ENCODE data around the gene BCL2L2. TPM values are rescaled to one million over a fixed set of nuclear protein-coding genes. Genes with fewer than 3 reads are reported as not detected.

Gene BCL2L2
- total and polyA plus RNA-seq, 10 of the 15 experiments (the other 5 are each of a cell fraction or from before 2014, with no cell fraction given), result 1.4 to 14.7 (median 7.1) TPM

DNA sequence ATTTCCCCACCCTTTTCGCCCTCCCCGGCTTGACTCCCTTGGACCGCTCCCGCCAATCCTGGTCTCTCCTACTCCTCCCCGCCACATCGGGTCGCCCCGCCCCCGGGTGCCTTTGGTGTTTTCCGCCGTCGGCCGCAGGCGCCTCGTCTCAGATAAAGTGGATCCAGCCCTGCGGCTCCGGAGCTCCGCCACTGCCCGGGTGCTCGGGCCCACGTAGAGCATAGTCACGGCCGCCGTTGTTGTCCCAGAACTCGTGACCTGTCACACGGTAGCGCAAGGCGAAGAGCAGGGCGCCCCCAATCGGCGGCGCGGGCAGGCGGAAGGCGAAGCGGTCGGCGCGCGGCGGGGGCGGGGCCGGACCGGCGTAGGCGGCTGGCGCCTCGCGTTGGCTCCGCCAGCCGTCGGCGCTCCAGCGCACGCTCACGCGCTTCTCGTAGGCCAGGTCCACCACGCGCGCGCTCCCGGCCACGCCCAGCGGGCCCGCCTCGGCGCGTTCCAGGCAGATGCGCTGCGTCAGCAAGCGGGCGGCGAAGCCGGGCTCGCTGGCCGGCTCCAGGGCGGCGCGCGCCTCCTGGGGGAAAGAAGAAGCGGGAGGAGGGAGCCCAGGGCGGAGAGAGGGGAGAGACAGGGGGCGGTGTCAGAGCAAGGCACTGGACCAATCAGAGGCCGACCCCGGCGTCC, 5.2 kb upstream of the BCL2L2 start (continued):
- TF ChIP-seq, protein P1, sequence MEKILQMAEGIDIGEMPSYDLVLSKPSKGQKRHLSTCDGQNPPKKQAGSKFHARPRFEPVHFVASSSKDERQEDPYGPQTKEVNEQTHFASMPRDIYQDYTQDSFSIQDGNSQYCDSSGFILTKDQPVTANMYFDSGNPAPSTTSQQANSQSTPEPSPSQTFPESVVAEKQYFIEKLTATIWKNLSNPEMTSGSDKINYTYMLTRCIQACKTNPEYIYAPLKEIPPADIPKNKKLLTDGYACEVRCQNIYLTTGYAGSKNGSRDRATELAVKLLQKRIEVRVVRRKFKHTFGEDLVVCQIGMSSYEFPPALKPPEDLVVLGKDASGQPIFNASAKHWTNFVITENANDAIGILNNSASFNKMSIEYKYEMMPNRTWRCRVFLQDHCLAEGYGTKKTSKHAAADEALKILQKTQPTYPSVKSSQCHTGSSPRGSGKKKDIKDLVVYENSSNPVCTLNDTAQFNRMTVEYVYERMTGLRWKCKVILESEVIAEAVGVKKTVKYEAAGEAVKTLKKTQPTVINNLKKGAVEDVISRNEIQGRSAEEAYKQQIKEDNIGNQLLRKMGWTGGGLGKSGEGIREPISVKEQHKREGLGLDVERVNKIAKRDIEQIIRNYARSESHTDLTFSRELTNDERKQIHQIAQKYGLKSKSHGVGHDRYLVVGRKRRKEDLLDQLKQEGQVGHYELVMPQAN (conservative IDR thresholded peaks at IDR 0.05), result peak; percentile 83
- no peak for TF ChIP-seq SMAD1 (IDR thresholded peaks at IDR 0.05; ENCODE audit: low read depth, partially characterized antibody)
- TF ChIP-seq IRF4 (IDR thresholded peaks at IDR 0.05; ENCODE audit: low read depth, low read length), result no peak
- TF ChIP-seq NFYB (IDR thresholded peaks at IDR 0.05; ENCODE audit: insufficient read depth, low read depth, low read length), result 0 out of 2 replicates have a peak, but pooled peaks have one; percentile 60
- TF ChIP-seq ZNF24 (IDR thresholded peaks at IDR 0.05), result peak; percentile 40; the same call in 1 of the 2 replicates
- no peak for TF ChIP-seq MYB (IDR thresholded peaks at IDR 0.05; ENCODE audit: borderline replicate concordance, low read depth, low read length)
- TF ChIP-seq, protein P2, sequence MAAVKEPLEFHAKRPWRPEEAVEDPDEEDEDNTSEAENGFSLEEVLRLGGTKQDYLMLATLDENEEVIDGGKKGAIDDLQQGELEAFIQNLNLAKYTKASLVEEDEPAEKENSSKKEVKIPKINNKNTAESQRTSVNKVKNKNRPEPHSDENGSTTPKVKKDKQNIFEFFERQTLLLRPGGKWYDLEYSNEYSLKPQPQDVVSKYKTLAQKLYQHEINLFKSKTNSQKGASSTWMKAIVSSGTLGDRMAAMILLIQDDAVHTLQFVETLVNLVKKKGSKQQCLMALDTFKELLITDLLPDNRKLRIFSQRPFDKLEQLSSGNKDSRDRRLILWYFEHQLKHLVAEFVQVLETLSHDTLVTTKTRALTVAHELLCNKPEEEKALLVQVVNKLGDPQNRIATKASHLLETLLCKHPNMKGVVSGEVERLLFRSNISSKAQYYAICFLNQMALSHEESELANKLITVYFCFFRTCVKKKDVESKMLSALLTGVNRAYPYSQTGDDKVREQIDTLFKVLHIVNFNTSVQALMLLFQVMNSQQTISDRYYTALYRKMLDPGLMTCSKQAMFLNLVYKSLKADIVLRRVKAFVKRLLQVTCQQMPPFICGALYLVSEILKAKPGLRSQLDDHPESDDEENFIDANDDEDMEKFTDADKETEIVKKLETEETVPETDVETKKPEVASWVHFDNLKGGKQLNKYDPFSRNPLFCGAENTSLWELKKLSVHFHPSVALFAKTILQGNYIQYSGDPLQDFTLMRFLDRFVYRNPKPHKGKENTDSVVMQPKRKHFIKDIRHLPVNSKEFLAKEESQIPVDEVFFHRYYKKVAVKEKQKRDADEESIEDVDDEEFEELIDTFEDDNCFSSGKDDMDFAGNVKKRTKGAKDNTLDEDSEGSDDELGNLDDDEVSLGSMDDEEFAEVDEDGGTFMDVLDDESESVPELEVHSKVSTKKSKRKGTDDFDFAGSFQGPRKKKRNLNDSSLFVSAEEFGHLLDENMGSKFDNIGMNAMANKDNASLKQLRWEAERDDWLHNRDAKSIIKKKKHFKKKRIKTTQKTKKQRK (IDR thresholded peaks at IDR 0.05; ENCODE audit: low read depth, low read length), result no peak
- TF ChIP-seq, protein P3, sequence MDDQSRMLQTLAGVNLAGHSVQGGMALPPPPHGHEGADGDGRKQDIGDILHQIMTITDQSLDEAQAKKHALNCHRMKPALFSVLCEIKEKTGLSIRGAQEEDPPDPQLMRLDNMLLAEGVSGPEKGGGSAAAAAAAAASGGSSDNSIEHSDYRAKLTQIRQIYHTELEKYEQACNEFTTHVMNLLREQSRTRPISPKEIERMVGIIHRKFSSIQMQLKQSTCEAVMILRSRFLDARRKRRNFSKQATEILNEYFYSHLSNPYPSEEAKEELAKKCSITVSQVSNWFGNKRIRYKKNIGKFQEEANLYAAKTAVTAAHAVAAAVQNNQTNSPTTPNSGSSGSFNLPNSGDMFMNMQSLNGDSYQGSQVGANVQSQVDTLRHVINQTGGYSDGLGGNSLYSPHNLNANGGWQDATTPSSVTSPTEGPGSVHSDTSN (IDR thresholded peaks at IDR 0.05; ENCODE audit: insufficient replicate concordance, low read depth, low read length), result peak; percentile 24
- TF ChIP-seq YBX1 (IDR thresholded peaks at IDR 0.05), result no peak
- TF ChIP-seq POLR2A (IDR thresholded peaks at IDR 0.05; ENCODE audit: low read depth, low read length), result peak; percentile 78
- peak; percentile 55; the same call in 1 of the 2 replicates for TF ChIP-seq PML (IDR thresholded peaks at IDR 0.05; ENCODE audit: low read length)
- no peak for TF ChIP-seq TARDBP (IDR thresholded peaks at IDR 0.05; ENCODE audit: borderline replicate concordance)
- TF ChIP-seq CBX5 (IDR thresholded peaks at IDR 0.05; ENCODE audit: low read depth), result no peak
- TF ChIP-seq, protein P4, sequence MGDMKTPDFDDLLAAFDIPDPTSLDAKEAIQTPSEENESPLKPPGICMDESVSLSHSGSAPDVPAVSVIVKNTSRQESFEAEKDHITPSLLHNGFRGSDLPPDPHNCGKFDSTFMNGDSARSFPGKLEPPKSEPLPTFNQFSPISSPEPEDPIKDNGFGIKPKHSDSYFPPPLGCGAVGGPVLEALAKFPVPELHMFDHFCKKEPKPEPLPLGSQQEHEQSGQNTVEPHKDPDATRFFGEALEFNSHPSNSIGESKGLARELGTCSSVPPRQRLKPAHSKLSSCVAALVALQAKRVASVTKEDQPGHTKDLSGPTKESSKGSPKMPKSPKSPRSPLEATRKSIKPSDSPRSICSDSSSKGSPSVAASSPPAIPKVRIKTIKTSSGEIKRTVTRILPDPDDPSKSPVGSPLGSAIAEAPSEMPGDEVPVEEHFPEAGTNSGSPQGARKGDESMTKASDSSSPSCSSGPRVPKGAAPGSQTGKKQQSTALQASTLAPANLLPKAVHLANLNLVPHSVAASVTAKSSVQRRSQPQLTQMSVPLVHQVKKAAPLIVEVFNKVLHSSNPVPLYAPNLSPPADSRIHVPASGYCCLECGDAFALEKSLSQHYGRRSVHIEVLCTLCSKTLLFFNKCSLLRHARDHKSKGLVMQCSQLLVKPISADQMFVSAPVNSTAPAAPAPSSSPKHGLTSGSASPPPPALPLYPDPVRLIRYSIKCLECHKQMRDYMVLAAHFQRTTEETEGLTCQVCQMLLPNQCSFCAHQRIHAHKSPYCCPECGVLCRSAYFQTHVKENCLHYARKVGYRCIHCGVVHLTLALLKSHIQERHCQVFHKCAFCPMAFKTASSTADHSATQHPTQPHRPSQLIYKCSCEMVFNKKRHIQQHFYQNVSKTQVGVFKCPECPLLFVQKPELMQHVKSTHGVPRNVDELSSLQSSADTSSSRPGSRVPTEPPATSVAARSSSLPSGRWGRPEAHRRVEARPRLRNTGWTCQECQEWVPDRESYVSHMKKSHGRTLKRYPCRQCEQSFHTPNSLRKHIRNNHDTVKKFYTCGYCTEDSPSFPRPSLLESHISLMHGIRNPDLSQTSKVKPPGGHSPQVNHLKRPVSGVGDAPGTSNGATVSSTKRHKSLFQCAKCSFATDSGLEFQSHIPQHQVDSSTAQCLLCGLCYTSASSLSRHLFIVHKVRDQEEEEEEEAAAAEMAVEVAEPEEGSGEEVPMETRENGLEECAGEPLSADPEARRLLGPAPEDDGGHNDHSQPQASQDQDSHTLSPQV (IDR thresholded peaks at IDR 0.05), result 0 out of 2 replicates have a peak, but pooled peaks have one; percentile 48
- TF ChIP-seq, protein P5, sequence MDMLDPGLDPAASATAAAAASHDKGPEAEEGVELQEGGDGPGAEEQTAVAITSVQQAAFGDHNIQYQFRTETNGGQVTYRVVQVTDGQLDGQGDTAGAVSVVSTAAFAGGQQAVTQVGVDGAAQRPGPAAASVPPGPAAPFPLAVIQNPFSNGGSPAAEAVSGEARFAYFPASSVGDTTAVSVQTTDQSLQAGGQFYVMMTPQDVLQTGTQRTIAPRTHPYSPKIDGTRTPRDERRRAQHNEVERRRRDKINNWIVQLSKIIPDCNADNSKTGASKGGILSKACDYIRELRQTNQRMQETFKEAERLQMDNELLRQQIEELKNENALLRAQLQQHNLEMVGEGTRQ (IDR thresholded peaks at IDR 0.05; ENCODE audit: borderline replicate concordance, low read depth, low read length), result peak; percentile 38
- peak; percentile 39; a peak in 1 of 4 replicates for TF ChIP-seq EP300 (IDR thresholded peaks at IDR 0.05; ENCODE audit: borderline replicate concordance in 1 of 2, control insufficient read depth in 1 of 2, low read depth in 2 of 2, low read length in 2 of 2)
- no peak for TF ChIP-seq SMC3 (IDR thresholded peaks at IDR 0.05; ENCODE audit: borderline replicate concordance, low read length)
- peak; percentile 78 for TF ChIP-seq RAD51 (IDR thresholded peaks at IDR 0.05)

Measured in GM12878 (cell line).